HuH-7 (cell line): ENCODE measurements around the gene TMEM41A.

Source experiments
- DNase-seq: peaks from one replicate; pipeline ENCODE4 v3.0.0; 2011; ENCODE audit warnings: low spot score

Gene TMEM41A

DNA sequence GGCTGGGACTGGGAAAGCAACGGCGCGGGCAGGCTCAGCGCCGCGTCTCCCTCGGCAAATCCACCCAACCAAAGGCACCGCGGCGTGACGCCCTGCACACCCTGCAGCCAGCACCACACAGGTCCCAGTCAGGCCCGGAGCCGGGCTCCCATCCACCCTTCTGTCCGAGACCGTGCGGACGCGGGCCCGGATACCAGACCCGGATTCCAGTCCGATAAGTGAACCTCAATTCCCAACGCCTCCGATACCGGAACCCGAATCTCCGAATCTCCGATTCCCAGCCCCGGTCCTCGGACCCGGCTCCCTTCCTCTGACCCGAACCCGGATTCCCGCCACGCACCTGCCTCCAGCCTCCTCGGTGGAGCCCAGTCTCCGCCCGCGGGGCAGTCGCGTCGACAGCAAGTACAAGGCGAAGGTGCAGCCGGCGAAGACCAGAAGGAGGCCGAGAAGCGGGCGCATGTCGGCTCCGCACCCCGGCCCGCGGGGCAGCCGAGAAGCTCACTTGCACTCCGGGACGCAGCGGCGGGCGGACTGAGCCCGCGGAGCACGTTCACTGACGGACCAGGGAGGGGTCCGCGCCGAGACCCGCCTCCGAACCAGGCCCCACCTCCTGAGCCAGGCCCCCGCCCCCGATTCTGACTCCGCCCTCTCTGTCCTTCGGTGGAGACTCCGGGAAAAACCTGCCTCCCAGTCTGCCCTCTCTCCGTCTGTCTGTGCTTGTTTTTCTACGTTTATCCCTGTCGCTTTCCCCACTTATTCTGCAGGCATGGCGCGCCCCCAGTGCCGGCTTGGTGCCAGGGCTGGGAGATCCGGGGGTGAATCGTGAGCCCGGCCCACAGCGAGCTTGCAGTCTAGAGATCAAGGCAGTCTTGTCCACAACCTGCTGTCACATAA lies at the start of gene TMEM41A:
Gene TMEM41A (minus strand): TSS at position 533 of the 894 bp plus-strand sequence. CDS start 74 bp downstream, at position 459.
- DNase-seq: peak; percentile 90

DNA sequence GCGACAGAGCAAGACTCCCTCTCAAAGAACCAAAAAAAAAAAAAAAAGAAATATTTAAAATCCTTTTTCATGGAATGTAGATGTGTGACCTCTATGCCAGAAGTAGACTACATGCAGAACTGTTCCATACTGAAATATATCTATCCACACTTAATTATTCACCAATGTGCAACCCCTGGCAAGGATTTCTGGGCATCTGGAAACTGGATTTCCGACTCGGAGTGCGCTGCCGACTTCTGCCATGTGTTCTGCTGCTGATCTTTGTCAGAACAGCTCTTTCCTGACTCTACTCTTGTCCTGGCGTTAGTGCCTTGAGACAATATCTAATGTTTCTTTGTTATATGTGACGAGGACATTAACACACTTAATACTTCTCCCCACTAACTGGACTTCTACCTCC lies 41.9 kb upstream of the TMEM41A start:
- DNase-seq: no peak

DNA sequence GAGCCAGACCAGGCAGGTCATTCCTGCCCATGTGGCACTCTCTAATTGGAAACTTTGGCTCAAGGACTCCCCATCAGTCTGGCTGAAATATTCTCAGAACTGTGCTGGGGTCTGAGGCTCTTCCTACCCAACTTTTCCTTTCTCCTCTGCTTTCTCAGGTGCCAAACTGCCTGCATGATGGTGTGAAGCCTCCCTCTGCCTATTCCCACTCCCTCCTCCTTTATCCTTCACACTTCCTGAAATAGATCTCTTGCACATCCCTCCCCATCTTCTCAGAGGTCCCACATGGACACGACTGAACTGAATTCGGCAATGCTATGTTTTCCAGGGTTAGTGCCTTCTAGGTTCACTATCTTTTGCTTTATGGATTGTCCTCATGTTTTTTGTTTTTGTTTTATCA lies 41.1 kb upstream of the TMEM41A start:
- no peak for DNase-seq

DNA sequence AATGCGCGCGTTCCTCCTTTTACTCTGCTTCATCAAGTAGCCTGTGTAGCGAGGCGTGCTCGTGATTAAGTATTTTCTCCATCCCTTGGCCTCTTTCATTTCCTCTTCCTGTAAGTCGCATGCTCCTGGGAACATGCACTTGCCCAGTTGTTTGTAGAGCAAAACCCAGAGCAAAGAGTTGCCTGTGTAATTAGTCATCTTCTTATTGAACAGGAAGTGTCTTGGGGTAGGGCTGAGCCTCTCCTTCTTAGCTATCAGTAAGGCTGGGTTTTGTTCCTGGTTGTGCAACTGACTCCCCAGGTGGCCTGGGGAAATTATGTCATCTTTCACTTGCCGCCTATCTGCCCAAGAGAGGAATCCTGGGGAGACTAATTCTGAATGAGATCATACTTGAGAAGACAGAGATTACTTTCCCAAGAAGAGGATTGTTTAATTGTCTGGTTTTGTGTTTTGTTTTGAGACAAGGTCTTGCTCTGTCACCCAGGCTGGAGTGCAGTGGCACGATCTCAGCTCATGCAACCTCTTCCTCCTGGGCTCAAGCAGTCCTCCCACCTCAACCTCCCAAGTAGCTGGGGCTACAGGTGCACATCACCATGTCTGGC lies 38.6 kb upstream of the TMEM41A start:
- peak; percentile 42 for DNase-seq

DNA sequence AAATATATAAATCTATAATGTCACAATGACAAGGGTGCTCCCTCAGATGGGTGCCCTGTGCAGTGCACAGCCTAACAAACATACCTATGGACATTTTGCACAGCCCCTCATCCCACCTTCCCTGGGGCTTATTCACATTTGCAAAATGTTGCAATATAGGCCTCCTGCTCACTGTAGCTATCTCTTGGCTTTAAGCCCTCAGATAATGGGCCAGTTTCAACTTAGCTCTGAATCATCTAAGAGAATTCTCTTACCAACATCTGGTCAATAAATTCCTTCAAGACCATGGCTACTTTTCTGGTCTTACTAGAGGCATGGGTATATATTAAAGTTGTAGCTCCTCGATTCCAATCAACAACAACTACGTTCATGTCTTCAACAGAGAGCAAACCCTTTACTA lies 35.7 kb upstream of the TMEM41A start:
- DNase-seq: no peak

DNA sequence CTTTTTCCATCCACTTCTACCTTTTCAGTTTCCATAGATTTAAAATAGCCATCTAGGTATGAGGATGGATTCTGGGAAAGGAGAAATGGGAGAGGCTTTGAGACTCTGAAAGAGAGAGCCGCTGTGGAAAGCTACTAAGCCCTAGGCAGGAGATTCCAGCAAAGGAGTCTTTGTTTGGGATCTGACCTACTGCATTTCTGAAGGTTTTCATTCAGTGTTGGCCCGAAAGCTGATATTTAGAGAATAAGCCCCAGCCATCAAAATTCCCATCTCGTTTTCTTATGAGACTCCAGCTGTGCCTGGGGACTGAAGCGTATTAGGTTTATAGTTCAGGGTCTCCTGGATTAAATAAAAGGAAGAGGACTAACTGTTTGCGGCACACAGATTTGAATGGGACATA lies 34.1 kb upstream of the TMEM41A start:
- DNase-seq: no peak

DNA sequence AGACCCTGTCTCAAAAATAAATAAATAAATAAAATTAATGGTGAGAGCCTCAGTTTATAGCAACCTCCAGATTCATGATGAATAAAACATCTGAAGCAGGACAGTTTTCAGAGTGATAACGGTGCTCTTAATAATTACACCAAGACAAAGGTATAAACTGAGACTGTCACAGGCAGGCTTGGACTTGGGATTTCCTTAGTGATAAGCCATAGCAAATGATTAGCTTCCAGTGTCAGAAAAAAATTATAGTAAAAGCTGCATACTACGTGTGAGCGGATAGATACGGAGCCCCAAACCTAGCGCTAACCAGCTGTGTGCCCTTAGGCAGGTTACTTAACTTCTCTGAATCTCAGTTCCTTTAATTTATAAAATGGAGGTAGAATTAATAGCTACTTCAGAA lies 32.0 kb upstream of the TMEM41A start:
- DNase-seq: no peak

DNA sequence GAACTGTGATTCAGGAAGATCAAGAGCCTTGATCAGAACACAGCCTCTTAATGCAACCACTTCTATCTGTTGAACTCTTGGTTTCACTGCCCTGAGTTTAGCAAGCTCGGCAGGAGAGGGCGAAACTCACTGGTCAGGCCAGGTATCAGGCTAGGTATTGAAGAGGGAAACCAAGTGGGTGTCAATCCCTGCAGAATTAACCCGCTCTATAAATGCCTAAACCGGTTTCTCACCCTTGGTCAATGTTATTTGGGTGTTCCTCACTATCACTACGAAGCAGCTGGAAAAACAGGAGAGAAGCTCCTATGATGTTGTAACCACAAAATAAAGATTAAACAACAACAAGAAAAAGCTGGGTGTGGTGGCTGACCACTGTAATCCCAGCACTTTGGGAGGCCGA lies 29.7 kb upstream of the TMEM41A start:
- DNase-seq: no peak

DNA sequence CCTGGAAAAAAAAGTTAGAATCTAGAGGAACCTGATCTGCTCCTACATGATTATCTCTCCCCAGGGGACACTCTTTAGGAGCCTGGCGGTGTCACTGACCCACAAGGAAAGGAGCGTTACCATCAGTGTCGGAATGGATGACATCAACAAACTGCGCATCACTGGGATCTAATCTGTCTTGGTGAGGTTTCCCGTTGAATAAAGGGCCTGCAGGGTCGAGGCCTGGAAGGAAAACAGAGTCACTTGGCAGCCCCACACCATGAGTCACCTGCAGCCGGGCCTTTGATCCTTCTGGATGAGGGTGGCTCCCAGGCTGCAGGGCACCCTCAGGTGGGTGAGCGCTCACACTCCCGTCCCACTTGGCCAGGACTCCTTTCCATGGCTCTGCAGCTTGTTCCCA lies 28.5 kb upstream of the TMEM41A start:
- DNase-seq: no peak

DNA sequence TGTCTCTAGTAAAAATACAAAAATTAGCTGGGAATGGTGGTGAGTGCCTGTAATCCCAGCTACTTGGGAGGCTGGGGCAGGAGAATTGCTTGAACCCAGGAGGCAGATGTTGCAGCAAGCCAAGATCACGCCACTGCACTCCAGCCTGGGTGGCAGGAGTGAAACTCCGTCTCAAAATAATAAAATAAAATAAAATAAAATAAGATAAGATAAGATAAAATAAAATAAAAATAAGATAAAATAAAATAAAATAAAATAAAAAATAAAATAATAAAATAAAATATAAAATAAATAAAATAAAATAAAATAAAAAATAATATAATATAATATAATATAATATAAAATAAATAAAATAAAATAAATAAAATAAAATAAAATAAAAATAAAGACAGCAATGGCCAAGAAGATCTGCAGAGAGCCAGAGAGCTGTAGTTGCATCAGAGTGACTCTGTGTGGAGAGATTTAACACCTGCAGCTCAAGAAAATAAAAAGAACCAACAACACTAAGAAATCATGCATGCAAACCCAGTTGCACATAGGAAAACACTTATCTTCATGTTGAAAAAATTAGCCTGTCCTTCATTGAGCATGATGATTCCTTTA lies 27.6 kb upstream of the TMEM41A start:
- DNase-seq: no peak

DNA sequence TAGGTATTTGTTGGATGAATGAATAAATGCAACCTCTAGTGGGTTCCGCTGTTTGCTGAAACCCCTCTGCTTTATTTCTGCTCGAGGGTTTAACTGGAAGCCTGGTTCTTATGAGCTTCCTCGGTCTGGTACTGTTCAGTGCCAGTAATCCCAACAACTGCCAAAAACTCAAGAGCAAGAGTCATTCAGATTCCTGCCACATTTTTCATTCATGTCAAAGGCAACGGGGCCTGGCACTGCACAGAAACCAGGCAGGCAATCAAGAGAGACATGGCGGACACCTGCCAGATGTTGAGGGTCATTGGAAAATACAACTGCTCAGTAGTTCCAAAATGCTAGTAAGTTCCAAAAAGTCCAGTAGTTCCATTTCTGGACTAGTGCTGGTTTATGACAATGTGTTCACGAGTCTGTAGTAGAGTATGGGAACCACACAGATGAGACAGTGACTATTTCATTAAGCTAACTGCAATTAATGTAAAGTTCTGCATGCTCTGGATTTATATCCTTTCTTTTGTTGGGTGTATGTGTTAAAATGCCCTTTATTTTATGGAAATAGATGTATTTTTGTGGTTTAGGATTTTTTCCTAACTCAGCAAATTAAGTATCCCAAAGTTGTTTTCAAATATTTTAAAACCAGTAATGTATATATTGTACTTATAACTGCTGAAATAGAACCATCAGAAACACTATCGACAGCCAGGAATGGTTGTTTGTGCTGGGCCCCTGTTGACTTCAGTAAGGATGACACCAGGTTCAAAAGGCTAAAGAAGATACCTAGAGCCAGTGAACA lies 22.7 kb upstream of the TMEM41A start:
- no peak for DNase-seq

DNA sequence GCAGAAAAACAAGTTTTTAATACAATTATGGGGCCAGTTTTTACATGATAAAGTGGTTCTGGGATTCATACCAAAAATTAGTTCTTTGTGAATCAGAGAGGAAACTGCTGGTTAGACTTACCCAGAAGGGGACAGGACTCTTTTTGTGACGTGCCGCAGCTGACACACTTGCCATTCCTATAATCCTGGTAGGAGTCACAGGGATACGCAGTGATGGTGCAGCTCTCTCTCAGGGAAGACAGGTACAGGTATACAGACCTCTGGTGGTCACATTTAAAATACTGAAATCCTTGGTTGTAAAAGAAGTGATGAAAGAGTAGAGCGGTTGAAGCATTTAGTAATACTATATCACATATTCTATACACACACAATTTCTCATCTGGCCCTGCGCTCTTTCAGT lies 20.2 kb upstream of the TMEM41A start:
- peak; percentile 20 for DNase-seq

DNA sequence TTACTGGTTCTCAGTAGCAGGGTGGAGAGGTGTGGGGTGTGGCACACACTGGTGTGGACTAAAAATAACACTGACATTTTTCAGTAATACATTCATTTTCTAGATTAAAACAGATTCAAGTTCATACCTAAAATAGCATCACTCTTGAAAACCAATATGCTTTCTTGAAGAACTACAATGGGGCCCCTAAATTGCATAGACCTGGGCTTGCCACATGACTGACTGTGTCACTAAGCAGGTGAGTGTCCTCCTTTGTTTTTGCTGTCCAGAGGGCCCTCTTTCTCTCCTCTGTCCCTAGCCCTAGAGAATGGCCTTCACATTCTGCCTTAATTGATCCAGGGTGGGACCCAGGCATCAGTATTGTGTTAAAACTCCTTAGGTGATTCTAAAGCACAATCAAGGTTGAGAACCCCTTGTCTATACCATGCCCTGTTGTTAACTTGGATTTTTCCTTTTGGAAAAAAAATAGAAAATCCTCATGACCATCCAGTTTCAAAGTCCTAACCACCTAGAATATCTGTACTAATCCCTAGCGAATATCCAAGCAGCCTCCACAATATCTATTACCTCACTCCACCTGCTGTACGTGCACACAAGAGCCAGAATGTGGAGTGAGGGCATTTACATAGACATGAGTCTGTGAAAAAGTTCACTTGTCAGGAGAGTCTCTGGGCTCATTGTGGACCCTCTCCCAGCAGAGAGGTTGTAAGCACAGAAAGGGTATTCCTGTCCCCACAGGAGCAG lies 18.7 kb upstream of the TMEM41A start:
- DNase-seq: no peak

DNA sequence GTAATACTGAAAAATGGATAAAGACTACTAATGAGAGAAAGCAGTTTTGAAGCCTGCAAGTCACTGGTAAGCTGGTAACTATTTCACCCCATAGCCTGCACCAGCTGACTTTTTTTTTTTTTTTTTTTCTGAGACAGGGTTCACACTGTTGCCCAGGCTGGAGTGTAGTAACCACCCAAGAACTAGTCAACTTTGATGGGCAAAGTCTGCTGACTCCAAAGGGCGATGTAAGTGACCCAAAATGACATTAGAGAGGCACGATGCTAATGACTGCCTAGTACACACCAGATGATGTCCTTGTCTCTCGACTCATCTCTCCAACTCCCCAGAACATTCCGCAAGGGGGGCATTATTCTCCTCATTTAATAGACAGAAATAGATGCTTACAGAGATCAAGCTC lies 12.9 kb upstream of the TMEM41A start:
- no peak for DNase-seq

DNA sequence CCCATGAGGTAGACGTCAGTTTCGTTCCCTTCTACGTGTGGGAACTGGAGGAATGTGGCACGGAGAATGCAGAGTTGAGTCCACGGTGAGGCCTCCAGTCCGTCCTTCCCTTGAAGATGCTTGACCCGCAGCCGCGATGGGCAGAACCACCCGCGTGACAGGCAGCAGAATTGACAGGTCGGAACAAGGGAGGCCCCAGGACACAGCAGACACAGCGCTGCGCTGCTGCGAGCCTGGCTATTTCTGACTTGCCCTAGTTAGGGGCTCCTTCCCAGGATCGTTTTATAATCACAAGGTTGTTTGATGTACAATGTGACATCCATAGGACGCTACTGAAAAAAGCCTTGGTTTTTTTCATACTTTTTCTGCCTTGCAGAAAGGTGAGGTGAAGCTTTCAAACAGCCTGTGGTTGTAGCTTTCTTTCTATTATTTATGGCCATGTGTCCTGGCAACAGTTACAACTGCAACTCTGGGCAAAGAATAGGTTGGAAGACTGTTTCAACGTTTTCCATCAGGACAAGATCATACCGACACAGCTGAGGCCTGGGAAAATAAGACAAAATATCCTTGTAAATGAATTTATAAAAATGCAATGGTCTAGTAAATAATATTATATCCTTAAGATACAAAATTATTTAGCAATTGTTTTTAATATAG lies 9.6 kb upstream of the TMEM41A start:
- no peak for DNase-seq

DNA sequence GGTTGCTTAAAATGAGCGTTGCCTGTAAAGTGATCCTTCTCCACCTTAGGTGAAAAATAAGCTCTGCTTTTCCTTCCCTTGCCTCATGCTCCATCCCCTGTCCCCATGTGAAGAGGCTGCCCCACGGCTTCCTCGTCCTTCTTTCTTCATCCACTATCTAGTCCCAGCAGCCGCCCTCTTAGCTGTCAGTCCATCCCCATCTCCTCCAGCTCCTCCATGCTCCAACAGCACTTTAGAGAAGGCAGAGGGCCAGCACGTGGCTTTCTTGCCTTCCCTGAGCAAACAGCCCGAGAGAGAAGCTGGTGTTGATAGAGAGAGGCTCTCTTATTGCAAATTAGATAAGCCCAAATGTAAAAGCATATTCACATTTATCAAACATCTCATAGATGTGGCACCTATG lies 9.0 kb upstream of the TMEM41A start:
- DNase-seq: no peak

DNA sequence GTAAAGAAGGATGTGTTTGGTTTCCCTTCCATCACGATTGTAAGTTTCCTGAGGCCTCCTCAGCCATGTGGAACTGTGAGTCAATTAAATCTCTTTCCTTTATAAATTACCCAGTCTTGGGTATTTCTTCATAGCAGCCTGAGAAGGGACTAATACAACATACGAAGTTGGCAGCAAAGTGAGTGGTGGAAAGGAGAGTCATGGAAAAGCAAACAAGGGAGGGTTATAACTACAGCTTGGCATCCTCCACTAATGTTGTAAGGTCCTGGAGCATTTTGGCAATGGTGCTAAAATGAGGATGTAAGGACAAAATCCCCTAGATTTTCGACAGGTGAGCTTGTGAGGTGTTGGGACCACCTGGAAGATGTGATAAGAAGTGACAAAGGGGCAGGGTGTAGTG lies 5.8 kb upstream of the TMEM41A start:
- no peak for DNase-seq

DNA sequence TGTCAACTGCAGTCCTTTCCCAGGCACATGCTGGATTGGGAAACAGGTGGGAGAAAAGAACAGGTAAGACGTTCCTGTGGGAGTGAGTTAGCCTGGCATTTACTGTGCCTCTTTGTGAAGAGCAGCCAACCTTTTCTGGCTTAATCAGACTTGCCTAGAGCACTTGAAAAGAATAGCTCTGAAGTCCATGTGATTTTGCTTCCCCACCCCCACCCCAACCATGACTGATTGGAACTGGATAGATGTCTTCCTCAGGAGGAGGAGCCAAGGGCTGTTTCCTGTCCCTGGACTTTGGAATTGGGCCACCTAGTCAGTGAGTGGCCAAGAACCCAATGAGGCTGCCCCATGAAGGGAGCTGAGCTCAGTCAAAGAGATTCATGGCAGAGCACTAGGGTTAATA lies 4.7 kb upstream of the TMEM41A start:
- peak; percentile 18 for DNase-seq

DNA sequence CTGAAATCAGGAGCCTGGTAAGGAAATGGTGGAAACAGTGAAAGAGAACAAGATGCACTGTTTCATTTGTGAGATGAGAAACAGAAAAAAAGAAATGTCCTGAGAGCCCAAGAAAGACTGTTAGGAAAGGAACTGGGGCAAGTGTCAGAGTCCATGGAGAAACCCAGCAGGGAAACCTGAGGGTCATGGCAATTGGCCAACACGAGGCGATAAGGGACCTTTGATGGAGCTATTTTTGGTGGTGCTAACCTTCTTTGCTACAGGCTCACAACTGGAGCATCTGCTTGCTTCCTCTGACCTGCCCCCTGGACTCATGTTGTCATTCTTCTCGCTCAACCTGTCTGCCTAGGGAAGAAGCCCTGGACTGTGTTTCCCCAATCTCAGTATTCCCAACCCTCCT lies 4.2 kb upstream of the TMEM41A start:
- DNase-seq: peak; percentile 58

DNA sequence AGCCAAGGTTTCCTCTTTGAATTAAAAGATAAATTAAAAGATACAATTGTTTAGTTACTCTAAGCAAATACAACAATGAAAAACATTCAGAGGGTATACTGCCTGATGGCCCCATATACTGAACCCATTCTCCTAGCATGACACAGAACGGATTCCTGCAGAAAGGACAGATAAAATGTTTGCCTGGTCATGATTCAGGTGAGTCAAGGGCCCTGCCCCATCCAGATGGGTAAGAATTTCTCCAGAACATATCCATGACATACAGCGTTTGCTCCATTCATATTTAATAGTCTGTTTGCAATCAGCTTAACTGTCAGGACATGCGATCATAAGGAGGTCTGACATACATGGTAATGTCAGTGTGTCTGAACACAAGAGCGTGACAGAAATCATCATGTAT lies 8.6 kb downstream of the TMEM41A start:
- DNase-seq: no peak

DNA sequence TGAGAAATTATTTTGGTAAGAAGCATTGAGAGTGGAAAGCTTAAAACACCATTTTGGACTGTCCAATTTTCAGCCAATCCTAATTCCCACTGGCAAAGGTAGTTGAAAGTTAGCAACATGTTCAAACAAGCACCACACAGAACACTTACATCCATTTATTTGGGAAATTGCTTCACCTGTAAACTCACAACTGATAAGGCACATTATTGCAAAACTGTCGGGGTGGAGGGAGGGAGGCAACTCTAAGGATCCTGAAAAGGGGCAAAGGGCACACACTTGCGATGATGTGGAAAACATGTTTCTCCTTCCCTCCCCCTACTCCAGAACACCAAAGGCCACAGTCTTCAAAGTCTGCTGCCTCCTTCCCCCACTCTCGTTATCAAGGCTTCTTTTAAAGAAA lies 9.4 kb downstream of the TMEM41A start:
- peak; percentile 50 for DNase-seq
